Limb (tissue), 2 donors: Measurements from ENCODE around the gene PTPRN2.

ENCODE experiments used
- DNase-seq, 2 donors: peaks; one replicate each; pipeline ENCODE4 v3.0.0-alpha.2; 2016; ENCODE audit errors: extremely low spot score in 2 of 2

PTPRN2 gene

GRCh38 chr7:158602905-158603772, 15.5 kb upstream of the PTPRN2 start:
- no peak for DNase-seq

DNA sequence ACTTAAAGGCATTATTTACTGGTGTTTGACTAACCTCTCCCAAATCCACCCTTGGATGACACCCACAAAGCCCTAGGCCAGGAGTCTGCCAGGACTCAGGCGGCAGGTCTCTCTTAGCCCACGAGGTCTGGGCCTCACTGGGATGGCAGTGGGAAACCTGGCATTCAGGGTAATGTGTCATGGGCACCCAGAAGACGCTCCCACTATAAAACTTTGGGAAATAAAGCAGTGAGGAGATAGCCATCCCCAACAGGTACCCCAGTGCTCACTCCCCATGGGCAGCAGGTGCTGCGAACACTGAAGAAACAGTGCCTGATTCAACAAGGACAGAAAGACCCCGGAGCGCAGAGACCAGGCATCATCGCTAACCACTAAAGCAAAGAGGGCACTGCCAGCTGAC, 14.4 kb upstream of the PTPRN2 start:
- DNase-seq, result no peak

DNA sequence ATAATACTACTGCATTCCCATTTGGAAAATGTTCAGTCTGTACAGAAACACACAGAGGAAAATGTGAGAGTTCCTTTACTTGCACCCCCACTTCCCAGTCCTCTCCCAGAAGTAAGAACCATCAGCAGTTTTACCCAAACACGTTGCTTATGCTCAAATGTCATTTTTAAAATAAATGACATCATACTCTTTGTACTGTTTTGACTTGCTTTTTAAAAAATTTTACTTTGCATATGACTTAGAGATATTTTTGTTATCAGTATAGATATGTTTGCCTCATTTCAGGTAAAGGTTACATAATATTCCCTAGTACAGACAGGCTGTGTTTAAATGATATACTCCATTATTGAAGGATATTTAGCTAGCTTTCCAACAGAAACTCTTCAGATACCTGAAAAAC, 13.5 kb upstream of the PTPRN2 start:
- DNase-seq, result no peak

- DNase-seq, result no peak
These were observed 9.1 kb upstream of the PTPRN2 start for GRCh38 chr7:158596745-158597144.

DNA sequence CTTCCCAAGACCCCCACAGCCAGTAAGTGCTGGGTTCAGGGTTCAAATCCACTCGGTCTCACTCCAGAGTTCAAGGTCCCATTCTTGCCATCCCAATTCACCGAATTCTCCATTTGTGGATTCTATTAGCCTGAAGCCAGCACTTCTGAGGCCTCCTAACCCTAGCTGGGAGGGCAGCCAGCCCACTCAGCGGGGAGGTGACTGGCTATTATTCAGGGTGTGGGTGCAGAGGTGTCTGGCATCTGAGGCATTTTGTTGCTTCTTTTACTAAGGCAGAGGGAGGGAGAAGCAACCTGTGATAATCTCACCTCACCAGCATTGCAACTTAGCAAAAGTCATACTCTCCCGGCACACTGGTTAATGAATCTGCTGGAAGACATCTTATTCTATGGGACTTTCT, 8.7 kb upstream of the PTPRN2 start:
- no peak for DNase-seq

GRCh38 chr7:158595068-158595467, 7.4 kb upstream of the PTPRN2 start:
- no peak for DNase-seq

GRCh38 chr7:158592541-158592940, 4.9 kb upstream of the PTPRN2 start:
- no peak for DNase-seq

GRCh38 chr7:158591944-158592343, 4.3 kb upstream of the PTPRN2 start:
- DNase-seq, result no peak

DNA sequence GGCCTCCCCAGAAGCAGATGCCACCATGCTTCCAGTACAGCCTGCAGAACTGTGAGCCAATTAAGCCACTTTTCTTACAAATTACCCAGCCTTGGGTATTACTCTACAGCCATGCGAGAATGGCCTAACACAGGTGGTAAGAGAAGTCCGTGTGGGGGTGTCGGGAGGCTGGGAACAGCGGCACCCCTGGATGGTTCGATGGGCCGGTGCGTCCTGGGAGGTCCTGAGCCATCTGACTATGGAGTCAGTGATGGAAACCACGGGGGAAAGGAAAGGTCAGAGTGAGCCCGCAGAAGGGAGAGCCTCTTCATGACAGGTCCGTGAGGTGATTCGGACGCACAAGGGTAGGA, 2.5 kb upstream of the PTPRN2 start:
- DNase-seq, result no peak

DNA sequence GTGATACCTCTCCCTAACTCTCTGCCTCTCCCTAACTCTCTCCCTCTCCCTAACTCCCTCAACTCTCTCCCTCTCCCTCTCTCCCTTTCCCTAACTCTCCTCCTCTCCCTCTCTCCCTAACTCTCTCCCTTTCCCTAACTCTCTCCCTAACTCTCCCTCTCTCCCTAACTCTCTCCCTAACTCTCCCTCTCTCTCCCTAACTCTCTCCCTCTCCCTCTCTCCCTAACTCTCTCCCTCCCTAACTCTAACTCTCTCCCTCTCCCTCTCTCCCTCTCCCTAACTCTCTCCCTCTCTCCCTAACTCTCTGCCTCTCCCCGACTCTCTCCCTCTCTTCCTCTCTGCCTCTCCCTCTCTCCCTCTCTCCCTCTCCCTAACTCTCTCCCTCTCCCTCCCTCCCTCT, 2.0 kb upstream of the PTPRN2 start:
- no peak for DNase-seq

DNA sequence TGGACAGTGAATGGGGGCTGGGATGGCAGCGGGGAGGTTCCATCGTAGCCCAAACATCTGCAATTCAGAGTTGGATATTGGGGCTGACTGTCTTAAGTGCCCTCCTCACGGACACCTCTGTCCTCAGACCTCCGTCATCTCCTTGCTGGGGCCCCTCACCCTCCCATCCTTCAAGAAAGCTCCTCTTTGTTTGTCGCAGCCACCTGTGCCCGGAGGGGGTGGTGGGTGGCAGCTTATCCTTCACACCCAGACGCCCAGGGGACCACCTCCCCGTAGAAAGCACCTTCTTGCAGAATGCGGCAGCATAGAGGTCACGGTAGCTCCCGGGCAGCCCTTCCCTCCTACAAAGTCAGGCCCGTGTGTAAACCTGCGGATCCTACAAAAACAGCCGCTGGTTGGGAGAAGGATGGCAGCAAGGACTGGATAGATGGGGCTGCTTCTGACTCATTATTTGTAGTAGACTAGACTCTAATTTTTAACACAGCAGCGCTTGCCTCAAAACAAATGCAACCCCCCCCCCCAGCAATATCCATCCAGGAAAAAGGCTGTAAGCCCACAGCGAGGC, 1.3 kb upstream of the PTPRN2 start:
- DNase-seq, result no peak

GRCh38 chr7:158588085-158588877, 658 bp upstream of the PTPRN2 start:
- no peak for DNase-seq

DNA sequence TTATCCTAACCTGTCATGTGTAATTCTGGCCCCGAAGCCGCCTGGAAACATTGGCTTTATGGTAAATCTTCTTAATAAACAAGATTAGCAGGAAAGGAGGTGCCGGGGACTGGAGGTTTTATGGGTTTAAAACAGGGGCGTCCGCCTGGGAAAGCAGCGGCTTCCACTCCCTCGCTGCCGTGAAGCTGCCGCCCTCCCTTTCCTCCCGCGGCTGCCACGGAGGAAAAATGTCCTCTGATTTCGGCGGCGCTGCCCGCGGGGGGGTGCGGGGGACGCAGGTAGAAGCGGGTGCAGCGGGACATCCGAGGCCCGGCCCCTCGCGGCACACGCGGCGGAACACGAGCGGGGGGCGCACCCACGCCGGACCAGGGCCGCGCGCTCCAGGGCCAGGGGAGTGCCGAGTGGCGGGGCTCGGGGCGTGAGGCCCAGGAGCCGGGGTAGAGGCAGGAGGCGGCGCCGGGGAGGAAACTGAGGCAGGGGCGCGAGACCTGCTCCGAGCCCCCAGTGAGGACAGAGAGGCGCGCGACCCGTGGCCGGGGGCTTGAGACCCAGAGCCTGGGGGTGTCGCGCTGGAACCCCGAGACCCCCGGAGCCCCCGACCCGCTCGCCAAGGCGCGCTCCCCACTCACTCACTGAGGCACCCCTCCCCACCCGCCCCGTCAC, 993 bp downstream of the PTPRN2 start:
- no peak for DNase-seq

DNA sequence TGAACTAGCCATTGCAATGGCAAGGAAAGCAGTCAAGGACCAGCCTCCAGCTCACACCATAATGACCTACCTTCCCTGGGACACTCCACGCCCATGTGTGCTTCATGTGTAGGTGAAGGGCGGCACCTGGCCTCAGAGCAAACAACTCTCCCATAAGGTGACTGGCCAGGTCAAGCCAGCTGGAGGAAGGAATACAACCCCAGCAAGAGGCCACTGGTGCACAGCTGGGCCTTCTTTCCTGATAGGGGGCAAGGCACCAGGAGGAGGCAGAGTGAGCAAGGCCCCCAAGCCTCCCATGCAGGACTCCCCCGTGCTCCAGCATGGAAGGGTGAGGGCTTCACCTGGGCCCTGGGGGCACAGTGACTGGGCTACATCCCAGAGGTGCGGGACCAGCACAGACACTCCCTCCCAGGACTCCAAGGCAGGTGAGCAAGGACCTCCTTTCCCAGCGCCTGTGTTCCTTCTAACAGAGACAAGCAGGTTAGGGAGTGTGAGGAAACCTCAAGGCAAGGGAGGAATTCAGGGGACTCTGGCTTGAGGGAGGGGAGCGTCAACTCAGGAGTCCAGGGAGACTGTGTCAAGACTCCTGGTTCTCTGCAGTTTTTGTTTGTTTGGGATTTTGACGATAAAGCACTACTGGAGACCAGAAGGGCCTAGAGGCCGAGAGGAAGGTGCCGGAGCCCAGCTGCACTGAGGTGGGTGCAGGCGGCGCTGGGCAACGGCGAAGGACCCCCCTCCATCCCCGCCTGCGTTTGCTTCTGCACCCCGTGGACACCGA, 1.7 kb downstream of the PTPRN2 start:
- no peak for DNase-seq

GRCh38 chr7:158584407-158584806, 3.2 kb downstream of the PTPRN2 start:
- no peak for DNase-seq

DNA sequence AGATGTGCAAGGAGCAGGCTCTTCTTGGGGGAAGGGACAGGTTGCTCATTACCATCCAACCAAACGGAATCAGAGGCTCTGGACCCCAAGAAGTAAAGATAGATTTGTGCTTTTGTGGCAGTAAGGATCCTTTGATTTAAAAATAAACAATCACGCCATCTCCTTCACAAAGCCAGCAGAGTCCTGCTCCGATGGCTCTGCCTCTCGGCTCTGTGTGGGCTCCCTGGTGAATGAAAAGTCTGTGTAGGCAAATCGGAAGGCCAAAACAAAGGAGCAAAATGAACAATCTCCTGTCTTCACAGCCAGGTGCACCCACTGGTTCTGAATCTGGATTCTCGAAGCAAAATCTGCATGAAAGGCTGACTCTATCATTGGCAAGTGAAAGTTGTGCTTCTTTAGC, 3.8 kb downstream of the PTPRN2 start:
- DNase-seq, result no peak

DNA sequence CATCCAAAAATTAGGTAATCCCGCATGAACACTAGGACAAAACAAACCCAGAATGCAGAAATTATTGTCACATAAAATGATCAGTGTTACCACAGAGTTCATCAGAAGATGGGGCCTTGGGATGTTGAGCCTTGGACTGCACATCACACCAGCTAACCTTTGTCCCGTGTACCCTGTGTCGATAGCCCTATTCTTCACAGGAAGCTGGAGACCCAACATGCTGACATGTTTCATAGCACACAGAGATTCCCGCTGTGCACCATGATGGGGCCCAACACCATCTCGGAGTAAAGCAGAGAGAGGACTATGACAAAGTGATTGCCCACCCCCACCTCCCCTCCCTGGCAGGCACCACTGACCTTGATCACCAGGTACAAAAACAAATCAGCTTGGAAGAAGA, 4.5 kb downstream of the PTPRN2 start:
- no peak for DNase-seq

- DNase-seq, result no peak
These were observed 5.5 kb downstream of the PTPRN2 start for GRCh38 chr7:158582089-158582456.

GRCh38 chr7:158581440-158582088, 6.1 kb downstream of the PTPRN2 start:
- DNase-seq, result no peak

DNA sequence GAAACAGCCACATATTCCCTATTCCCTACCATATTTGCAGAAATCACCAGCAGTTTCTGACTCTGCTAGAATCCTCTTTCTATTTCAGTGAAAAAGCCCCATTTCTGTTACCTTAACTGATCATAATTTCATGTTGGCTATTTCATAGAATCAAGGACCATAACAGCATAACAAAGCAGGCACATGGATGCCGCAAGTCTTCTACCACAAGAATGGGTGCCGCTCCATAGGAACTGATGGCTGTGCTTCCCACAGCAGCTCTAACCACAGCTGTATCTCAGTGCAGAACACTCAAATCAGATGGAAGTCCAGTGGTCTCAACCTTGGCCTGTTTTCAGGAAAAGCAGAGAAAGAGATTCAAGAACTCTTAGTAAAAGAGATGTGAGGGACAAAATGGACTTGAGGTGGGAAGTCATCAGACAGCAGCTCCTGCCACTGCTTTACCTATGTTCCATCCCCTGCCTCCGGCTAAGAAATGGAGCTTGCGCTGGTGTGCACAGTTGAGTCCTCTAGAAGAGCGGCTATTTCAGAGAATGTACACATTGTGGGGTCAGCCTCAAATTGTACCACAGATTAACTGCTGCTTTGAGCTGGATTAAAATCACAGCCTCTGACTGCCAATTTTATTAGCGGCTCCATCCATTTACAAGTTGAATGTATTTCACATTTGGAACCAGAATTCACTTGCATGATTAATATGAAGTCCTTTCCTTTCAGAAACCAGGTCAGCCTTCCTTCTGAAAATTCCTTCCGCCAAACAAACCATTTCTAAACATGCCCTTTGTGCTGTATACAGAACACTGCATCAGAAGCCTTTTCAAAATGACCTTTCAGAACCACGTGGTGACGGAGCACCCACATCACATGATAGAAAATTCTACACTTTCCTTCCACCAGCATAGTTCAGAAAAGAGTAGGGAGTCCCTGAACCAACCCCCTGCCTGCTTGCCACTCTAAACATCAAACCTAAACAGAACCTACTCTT, 7.7 kb downstream of the PTPRN2 start:
- no peak for DNase-seq
